Panc1 (cell line): ENCODE results near the gene CLEC16A. TPM values are rescaled to one million over a fixed set of nuclear protein-coding genes. Genes with fewer than 3 reads are reported as not detected.

Experiments used
- ATAC-seq: fragments of 200-7000 bp; cut with Tn5 transposase; 2 replicates; pipeline ENCODE4 v1.9.1; 2020; ENCODE audit warnings: mild to moderate bottlenecking, moderate library complexity
- BruUV-seq: library from RNA; stranded (reverse); fragments of 400-500 nt; replicated peaks from 2 replicates; lab custom pipeline; 2021; lab: Mats Ljungman, UMichigan
- CTCF ChIA-PET: fragments of 300-600 bp; sonication (Branson Sonifier 250); formaldehyde crosslinking; loops from one replicate; lab custom pipeline; 2022; ENCODE audit warnings: antibody characterized with exemption; lab: Charles Lee
- POLR2A ChIA-PET: fragments of 300-600 bp; sonication (Branson Sonifier 250); formaldehyde crosslinking; loops from one replicate; lab custom pipeline; 2022; ENCODE audit warnings: antibody characterized with exemption; lab: Charles Lee
- DNase-seq: peaks from one replicate; pipeline ENCODE4 v3.0.0-alpha.2; 2010; ENCODE audit warnings: low read depth, low spot score
- H3K27ac ChIP-seq: 2 replicates; pipeline ENCODE4 v1.5.1; 2011; ENCODE audit warnings: mild to moderate bottlenecking, low read length, inconsistent platforms
- H3K27me3 ChIP-seq: fragments of 200-500 bp; sonication (Bioruptor generic); 2 replicates; pipeline ENCODE4 v1.6.0; 2014; ENCODE audit warnings: low read length, inconsistent platforms; ENCODE audit not compliant: control insufficient read depth, insufficient read depth
- H3K36me3 ChIP-seq: fragments of 200-500 bp; sonication (Bioruptor generic); 2 replicates; pipeline ENCODE4 v1.5.1; 2014; ENCODE audit warnings: inconsistent platforms, mild to moderate bottlenecking, low read length, moderate library complexity; ENCODE audit not compliant: control insufficient read depth, insufficient read depth
- H3K4me1 ChIP-seq: 2 replicates; pipeline ENCODE4 v1.5.1; 2011; ENCODE audit warnings: inconsistent platforms, mild to moderate bottlenecking, low read length, moderate library complexity; ENCODE audit not compliant: control insufficient read depth, insufficient read depth
- H3K4me3 ChIP-seq, 2 experiments: 2 replicates each; pipeline ENCODE4 v1.5.1; 2011 to 2012; ENCODE audit warnings: low read depth in 2 of 2, low read length in 2 of 2, mild to moderate bottlenecking in 2 of 2, inconsistent platforms in 1 of 2, moderate library complexity in 1 of 2
- H3K9me3 ChIP-seq: fragments of 200-500 bp; sonication (Bioruptor generic); 2 replicates; pipeline ENCODE4 v1.5.1; 2014; ENCODE audit warnings: low read depth, mild to moderate bottlenecking, inconsistent platforms, low read length, moderate library complexity; ENCODE audit not compliant: control insufficient read depth, insufficient read depth
- POLR2AphosphoS5 ChIP-seq: IDR thresholded peaks from 2 replicates; pipeline ENCODE4 v1.6.1; 2012; ENCODE audit warnings: mild to moderate bottlenecking, low read depth, low read length, moderate library complexity
- SIN3A ChIP-seq: IDR thresholded peaks from 2 replicates; pipeline ENCODE4 v1.6.1; 2012; ENCODE audit warnings: low read depth, mild to moderate bottlenecking, low read length, moderate library complexity, borderline replicate concordance; ENCODE audit not compliant: insufficient read depth
- TCF7L2 ChIP-seq: IDR thresholded peaks from 2 replicates; pipeline ENCODE4 v1.6.1; 2011; ENCODE audit warnings: mild to moderate bottlenecking, low read depth, low read length, inconsistent platforms
- in situ Hi-C: cut with HindIII; loops from 2 replicates; pipeline ENCODE4 v1.10.0; 2016; ENCODE audit warnings: low sequenced_read_pairs, low pct_unique_long_range_greater_than_20kb
- intact Hi-C: fragments of 100-400 bp; cut with micrococcal nuclease; formaldehyde crosslinking; loops from one replicate; pipeline ENCODE4 v1.10.0; 2022; ENCODE audit not compliant: unreplicated experiment
- total RNA-seq: library from RNA; stranded (reverse); gene quantifications from one replicate; pipeline ENCODE4 v1.2.1, GENCODE V29; 2021; ENCODE audit not compliant: unreplicated experiment
- TF ChIP-seq, protein P1 (sequence below): fragments of 450-650 bp; IDR thresholded peaks from 2 replicates; pipeline ENCODE4 v1.5.1; 2017; ENCODE audit warnings: mild to moderate bottlenecking
- TF ChIP-seq, protein P2 (sequence below), 2 experiments: IDR thresholded peaks; 2 replicates each; pipeline ENCODE4 v1.6.1; 2011 to 2012; ENCODE audit warnings: low read depth in 2 of 2, control low read depth in 1 of 2, low read length in 1 of 2, mild to moderate bottlenecking in 1 of 2, moderate library complexity in 1 of 2; ENCODE audit not compliant: insufficient read depth in 1 of 2

The CLEC16A gene
- total RNA-seq, 1 experiment from 2014 or later = 21.0 TPM

DNA sequence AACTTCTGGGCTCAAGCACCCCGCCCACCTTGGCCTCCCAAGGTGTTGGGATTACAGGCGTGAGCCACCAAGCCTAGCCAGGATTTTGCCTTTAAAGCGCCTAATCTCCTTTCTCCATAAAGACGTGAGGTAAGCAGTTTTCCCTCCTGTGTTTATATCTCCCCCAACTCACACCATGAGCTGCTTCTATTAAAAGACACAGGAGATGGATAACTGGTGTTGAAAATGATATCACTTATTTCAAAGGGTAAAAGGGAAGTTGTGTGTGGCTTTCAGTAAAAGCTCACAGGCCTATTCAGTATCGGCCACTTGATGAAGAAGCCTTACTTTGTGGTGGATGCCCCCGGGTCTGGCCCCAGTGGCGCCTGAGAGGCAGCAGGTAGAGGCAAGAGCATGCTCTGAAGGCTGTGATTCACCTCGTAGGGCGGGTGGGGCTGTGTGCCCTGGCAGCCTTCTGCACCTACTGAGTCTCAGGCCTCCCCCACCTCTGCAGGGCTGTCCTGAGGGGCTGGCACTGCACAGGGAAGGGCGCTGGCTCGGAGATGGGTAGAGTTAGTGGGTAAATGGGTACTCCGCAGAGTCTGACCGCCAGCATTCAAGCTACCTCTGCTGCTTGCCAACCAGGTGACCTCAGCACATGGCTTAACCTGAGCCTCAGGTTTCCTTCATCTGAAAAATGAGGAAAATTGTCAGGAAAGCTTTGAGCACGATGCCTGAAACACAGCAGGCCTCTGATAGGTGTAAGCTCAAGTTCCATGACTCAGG is 146.8 kb downstream of the CLEC16A start:
- Histone ChIP-seq H3K27ac (no peak overlapping the region), H3K27me3 (no peaks in the 10 kb centered on the region), H3K36me3 (no peaks in the 10 kb centered on the region), H3K4me1 (peaks cover 10% of the 10 kb centered on the region; the same call in 1 of the 2 replicates), H3K9me3 (no peaks in the 10 kb centered on the region), H3K4me3 (no peak overlapping the region)
- ChIA-PET POLR2A (interaction anchor here (0.6 to 0.9 kb wide), 2 partner anchors 12 to 22 kb away, joined by 3 read pairs; no protein-coding TSS in a partner anchor), CTCF (no interaction called here)
- DNase-seq = no peak
- TF ChIP-seq POLR2AphosphoS5 = no peak
- TF ChIP-seq TCF7L2 = no peak
- TF ChIP-seq, protein P1, sequence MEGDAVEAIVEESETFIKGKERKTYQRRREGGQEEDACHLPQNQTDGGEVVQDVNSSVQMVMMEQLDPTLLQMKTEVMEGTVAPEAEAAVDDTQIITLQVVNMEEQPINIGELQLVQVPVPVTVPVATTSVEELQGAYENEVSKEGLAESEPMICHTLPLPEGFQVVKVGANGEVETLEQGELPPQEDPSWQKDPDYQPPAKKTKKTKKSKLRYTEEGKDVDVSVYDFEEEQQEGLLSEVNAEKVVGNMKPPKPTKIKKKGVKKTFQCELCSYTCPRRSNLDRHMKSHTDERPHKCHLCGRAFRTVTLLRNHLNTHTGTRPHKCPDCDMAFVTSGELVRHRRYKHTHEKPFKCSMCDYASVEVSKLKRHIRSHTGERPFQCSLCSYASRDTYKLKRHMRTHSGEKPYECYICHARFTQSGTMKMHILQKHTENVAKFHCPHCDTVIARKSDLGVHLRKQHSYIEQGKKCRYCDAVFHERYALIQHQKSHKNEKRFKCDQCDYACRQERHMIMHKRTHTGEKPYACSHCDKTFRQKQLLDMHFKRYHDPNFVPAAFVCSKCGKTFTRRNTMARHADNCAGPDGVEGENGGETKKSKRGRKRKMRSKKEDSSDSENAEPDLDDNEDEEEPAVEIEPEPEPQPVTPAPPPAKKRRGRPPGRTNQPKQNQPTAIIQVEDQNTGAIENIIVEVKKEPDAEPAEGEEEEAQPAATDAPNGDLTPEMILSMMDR = no peak
- no peak for TF ChIP-seq SIN3A
- TF ChIP-seq, protein P2, sequence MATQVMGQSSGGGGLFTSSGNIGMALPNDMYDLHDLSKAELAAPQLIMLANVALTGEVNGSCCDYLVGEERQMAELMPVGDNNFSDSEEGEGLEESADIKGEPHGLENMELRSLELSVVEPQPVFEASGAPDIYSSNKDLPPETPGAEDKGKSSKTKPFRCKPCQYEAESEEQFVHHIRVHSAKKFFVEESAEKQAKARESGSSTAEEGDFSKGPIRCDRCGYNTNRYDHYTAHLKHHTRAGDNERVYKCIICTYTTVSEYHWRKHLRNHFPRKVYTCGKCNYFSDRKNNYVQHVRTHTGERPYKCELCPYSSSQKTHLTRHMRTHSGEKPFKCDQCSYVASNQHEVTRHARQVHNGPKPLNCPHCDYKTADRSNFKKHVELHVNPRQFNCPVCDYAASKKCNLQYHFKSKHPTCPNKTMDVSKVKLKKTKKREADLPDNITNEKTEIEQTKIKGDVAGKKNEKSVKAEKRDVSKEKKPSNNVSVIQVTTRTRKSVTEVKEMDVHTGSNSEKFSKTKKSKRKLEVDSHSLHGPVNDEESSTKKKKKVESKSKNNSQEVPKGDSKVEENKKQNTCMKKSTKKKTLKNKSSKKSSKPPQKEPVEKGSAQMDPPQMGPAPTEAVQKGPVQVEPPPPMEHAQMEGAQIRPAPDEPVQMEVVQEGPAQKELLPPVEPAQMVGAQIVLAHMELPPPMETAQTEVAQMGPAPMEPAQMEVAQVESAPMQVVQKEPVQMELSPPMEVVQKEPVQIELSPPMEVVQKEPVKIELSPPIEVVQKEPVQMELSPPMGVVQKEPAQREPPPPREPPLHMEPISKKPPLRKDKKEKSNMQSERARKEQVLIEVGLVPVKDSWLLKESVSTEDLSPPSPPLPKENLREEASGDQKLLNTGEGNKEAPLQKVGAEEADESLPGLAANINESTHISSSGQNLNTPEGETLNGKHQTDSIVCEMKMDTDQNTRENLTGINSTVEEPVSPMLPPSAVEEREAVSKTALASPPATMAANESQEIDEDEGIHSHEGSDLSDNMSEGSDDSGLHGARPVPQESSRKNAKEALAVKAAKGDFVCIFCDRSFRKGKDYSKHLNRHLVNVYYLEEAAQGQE (IDR thresholded peaks at IDR 0.05; ENCODE audit: insufficient read depth in 1 of 2, low read depth in 2 of 2, low read length in 1 of 2) = no peak
- in situ Hi-C loops = no loop called here
- no TSS peak for BruUV-seq
- no peak for ATAC-seq
- intact Hi-C loops = no loop called here

DNA sequence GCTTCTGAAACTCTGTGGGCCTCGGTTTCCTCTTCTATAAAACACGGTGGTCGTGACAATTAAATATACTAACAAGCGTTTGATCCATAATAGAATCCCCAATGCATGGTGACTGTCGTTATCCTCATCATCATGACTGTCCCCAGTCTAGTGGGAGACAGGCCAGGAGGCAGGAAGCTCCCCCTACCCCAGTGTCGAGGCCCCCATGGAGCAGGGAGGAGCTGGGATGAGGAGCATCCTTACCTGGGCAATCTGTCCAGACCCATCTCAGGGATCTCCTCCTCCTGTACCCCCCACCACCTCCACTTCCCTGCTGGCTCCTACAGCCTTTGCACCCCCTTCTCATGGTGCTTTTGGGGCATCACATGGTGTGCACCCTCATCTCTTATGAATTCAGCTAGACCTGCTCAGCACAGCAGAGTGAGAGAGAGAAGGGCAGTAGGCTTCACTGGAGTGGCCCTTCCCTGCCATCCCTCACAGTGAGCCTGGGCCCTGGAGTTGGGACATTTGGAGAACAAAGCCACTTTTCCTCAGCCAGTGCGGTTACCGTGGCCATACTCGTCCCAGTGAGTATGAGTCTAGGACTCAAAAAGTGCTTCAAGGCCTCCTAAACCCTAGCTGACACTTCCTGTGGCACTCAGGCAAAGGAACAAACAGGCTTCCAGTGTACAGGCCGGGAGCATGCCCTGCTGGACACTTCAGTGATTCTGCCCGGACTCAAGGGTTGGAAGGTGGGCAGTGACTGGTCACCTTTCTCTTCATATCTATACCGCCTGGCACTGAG is 148.6 kb downstream of the CLEC16A start:
- H3K9me3 ChIP-seq = no peaks in the 10 kb centered on the region
- H3K27me3 ChIP-seq = no peaks in the 10 kb centered on the region
- CTCF ChIA-PET = no interaction called here
- in situ Hi-C loops (no loop called here), intact Hi-C loops (no loop called here)
- no peak for ATAC-seq
- POLR2A ChIA-PET = no interaction called here
- no peaks in the 10 kb centered on the region for H3K36me3 ChIP-seq
- H3K4me1 ChIP-seq = peaks cover 5% of the 10 kb centered on the region; the same call in 1 of the 2 replicates
- TF ChIP-seq, protein P1 = no peak
- no peak for TF ChIP-seq TCF7L2
- TF ChIP-seq, protein P2 (IDR thresholded peaks at IDR 0.05; ENCODE audit: insufficient read depth in 1 of 2, low read depth in 2 of 2, low read length in 1 of 2) = no peak
- TF ChIP-seq POLR2AphosphoS5 = no peak
- no peak for TF ChIP-seq SIN3A
- H3K27ac ChIP-seq = no peak overlapping the region
- no peak overlapping the region for H3K4me3 ChIP-seq
- no peak for DNase-seq
- BruUV-seq = no TSS peak
